HG03520 (cell line): ENCODE results near the gene PDLIM7.

Source experiments
- ATAC-seq: cut with Tn5 transposase; IDR thresholded peaks from one replicate; pipeline ENCODE4 v1.9.1; 2021; ENCODE audit warnings: mild to moderate bottlenecking, moderate library complexity; ENCODE audit not compliant: unreplicated experiment

Gene PDLIM7

DNA sequence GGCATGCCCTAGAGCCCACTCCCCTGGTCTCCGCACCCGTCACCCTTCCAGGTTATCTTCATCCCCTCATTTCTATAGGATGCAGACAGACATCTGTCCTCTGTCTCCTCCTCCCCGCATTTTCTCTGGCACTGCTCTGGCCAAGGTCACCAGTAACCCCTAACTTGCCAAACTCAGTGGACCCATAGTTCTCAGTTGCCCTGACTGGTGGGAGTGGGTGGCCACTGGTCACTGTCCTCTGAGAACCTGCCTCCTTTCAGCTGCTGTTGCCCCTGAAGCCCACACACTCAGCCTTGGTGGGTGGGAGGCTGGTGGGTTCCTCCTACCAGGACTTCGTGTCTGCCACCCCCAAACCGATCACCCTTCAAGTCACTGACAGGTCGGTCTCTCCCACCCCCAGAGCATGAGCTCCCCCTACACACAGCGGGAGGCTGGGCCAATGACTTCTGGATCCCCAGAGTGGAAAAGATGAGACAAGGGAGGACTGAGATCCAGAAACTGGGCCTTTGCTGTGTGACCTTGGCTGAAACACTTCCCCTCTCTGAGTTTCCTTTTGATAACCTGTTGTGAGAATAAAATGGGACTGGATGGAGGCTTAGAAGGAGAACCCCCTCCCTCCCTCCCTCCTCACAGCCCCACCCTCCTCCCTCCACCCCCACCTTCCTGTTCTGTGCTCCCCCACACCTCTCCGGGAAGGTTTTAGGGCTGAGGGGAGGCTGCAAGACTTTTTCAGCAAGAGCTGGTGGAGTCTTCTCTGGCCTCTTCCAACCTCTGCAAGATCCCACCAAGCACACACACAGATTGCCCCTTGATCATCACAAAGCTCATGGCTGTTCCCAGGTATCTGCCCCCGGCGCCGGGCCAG, 21.6 kb downstream of the PDLIM7 start:
- ATAC-seq: no peak

DNA sequence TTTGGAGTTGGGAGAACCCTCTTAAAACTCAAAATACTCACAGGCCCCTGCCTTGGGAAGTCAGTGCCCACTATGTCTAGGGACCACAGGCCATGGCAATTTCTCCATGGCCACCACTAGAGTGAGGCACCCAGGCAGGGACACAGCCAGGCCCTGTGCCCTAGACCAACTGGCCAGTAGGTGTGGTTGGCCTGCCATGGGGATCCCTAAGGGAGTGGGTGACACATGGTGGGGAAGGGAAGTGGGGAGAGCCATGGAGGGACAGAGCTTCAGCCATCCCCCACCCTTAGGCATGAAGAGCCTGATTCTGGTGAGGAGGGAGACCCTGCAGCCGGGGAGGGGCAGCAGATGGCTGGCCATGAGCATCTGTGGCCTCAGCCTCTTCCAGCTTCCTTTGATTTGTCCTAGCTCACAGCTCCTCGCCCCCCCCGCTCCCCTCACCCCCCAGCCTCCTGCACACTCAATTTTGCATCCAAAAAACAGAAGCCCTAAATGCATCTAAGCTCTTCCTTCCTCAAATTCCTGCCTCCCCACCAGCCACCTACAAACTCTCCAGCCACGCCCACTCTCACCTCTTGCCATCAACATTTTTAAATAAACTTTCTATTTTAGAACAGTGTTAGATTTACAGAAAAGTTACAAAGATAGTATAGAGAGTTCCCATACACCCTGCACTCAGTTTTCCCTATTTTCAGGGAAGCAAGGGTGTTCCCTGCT, 22.4 kb downstream of the PDLIM7 start:
- no peak for ATAC-seq

DNA sequence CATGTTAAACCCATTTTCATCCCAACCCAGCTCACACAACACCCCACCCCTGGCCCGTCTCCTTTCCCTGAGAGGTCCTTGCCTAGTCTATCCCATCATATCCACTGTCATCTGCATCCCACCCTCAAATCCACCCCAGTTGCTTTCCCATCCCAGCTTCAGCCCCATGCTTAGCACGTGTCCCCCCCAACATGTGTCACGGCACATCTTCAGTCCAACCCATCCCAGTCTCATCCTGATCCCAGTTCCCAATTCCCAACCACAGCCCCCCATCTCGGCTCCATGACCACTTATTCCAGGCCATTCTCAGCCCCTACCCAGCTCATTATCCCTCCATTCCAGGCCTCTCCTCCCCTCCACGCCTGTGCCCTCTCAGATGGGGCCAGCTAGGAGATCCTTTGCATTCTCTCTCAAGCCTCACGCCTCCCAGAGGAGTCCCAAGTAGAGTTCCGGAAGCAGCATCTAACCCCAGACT, 23.4 kb downstream of the PDLIM7 start:
- ATAC-seq: no peak

DNA sequence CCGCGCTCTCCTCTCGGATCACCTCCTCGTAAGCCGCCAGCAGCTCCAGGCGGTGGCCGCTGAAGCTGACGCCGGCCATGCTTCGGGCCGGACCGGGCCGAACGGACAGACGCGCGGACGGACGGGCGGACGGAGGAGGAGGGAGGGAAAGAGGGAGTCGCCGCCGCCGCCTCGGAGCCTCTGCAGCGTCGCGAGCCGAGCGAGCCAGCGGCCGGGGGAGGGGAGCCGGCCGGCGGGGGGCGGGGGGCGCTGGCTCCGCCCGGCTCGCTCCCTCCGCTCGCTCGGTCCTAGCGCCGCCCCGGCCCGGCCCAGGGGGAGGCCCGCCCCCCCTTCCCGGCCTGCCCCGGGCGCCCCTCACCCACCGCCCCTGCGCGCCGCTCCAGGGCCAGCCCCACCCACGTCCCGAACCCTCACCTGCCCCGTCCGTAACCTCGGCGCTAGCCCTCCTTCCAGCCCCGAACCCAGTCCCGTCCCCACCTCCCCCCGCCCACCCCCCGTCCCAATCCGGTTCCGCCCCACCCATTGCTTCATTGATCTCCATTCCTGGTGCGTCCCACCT, 23.9 kb downstream of the PDLIM7 start, which contains the start of gene DBN1:
DBN1 (minus strand) TSS at position 192 of the 559 bp plus-strand sequence; CDS start at position 79, 113 bp downstream.
- ATAC-seq: no peak

DNA sequence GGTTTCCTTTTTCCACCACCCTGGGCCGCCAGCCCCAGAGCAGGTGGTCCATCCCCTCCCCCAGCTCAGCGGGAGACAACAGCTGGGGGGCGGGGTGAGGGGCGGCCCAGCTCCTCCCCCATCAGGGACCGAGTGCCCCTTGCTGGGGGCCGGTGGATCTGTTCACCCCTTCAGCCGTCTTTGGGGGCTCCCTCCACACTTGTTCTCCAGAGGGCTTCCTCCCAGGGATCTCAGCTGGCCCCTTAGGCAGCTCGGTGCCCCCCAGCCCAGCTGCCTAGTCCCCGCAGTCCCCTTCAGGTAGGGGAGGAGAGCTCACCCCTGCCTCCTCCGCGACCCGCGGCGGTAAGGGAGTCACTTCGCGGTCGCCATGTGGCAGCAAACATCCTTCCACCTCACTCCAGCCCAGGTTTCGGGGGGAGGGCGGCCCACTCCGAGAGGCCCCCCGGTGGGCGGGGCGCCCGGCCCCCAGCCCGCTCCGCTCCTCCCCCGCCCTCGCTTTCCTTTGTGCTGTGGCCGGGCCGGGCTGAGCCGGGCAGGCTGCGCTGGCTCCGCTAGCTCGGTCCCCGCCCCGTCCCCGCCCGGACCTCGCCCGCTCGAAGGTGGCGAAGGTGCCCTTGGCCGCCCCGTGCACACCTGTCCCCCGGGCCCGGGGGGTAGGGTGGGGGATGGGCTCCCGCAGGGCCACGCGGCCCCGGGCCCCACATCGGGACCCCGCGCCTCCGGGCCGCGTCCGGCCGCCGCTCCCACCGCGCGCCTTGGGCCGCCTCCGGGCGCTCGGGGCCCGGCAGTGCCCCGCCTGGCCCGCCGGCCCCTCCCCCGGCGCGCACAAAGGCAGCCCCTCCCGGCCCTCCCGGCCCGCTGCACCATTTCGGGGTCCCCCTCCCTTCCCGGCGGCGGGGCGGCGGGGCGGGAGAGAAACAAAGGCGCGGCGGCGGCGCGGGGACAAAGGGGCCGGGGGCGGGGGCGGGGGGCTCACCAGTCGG, 24.7 kb downstream of the PDLIM7 start:
- ATAC-seq: no peak

DNA sequence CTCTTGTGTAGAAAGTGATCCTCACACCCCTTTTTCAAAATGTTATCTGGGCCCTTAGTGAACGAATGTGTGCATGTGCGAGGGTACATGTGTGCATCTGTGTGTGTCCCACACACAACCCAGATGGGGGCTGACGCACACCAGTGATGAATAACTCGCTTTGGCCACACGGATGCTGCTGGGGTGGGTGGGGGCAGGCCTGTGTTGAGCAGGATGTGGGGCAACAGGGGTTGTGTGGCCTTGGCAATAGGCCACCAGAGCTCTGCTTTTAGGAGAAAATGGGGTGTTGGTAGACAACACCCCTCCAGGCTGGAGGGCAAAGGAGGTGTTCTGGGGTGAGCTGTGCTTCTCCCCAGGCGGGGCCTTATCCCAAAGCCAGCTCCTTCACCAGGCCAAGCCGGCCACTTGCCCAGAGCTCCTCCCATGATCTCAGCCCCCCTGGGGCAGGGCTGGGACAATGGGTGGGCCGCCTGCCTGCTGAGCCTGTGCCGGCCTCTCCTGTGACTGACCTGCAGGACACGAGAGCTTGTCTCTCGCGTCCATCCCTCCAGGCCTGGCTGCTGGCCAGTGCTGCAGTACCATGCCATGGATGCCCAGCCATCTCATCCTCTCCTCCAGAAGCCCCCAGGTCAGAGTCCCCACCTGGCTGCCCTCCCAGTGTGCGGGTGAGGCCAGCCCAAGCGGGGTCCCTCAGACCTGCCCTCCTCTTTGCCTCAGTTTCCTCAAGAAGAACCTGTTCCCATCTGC, 25.6 kb downstream of the PDLIM7 start:
- ATAC-seq: no peak

DNA sequence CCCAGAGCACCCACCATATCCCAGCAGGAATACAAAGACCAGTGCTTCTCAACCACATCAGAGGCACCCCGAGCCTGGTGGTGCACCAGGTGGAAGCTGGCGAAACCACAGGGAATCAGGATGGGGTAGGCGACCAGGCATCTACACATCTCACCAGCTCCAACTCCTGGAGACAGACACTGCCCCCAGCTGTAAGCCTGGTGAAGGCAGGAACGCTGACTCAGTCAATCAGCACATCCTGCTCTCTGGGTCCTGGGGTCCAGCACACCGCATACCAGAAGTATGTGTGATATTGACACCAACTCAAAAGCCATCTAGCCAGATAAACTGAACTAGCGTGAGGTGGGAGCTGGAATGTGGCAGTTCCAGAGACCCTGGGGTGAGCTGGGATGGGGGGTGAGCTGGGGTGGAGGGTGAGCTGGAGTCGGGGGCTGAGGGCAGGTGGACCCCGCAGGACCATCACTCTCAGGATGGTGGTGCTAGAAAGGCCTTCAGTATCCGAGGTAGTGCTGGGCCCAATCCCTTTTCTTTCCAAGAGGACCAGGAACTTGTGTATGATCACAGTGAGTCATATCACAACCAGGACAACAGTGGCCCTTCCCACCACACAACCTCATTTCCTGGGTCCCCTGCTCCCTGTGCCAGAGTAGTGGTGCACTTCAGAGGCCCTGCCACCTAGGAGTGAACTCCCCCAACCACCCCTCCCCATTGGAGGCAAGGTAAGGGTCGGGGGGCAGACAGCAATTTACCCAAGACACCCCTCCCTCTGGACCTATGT, 26.5 kb downstream of the PDLIM7 start:
- no peak for ATAC-seq

DNA sequence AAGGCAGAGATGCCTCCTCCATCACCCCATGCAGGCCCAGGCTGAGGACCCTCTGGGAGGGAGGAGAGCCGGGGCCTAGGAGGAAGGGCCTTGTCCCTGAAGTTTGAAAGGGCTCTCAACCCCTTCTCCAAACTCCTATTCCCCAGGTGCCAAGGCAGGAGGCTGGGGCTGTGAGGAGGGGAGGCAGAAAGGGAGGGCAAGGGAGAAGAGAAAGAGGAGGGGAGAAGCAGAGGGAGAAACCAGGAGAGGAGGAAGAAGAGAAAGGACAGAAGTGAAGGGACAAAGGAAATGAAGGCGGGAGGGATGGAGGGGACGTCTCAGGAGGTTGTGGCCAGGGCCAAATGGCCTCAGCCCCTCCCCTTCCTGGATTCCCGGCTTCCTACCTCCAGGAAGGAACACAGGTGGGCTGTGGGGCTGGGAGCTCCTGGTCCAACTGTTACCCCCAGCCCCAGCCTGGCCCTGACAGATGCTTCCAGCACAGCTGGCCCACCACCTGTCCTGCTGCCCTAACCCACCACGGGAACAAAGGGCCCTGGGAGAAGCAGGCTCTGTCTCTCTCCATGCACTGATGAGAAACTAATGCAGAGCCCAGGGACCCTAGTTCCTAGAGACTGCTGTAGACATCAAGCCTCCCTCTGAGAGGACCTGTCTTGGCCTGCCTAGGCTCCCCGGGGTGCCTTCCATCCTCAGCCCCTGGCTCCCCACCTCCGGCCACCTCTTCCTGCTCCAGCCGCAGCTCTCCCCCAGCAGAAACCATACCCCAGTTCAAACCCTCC, 27.5 kb downstream of the PDLIM7 start:
- no peak for ATAC-seq

DNA sequence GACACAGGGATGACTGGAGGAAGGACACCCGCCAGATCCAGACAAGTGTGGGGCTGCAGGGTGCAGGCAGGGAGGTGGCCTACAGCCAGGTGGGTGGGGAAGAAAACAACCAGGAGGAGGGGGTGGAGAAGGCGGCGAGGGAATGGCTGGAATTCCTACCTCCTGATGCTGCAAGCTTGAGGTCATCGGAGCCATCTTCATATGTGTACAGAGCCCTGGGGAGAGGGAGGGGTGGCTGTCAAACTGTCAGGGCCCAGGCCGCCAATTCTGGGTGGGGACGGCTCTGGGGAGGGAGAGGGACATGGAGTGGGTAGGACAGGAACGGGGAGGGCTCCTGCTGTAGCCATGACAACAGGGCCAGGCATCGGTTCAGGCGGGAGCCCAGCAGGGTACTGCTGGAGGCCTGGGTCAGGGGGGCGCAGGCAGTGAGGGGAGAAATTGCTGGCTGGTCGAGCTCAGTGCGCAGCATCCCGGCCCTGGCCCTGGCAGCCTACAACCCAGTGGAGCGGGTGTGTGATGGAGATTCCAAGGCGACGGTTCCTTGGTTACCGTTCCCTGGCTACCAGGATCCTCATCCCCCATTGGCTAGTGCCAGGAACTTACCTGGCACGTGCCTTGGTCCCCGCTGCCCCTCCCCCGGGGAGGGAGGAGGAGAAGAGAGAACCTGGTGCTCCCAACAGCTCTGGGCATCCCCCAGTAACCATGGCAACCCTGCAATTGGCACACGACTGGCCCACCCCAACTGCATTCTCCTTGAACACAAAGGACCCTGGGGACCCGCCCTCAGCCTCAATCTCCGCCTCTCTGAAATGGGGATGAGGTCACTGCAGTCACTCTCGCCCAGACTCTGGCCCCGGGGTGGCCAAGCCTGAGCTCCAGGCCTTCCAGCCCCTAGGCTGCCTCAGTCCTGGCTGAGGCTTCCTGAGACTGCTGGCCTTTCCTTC, 28.4 kb downstream of the PDLIM7 start:
- no peak for ATAC-seq

DNA sequence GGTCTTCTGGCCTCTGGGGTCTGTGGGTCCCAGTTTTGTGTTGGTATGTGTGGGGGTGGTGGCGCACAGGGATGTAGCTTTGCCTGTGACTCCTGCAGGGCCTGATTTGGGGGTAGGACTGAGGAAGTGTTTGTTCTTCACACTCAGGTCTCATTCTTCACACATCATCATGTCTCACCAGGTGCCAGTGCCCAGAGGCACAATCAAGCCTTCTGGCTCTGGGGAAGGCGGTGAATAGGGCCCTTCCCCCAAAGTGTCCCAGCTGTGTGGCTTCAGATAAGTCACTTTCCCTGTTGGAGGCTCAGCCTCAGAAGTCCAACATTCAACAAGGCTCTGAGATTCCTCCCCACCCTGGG, 29.1 kb downstream of the PDLIM7 start:
- ATAC-seq: no peak

DNA sequence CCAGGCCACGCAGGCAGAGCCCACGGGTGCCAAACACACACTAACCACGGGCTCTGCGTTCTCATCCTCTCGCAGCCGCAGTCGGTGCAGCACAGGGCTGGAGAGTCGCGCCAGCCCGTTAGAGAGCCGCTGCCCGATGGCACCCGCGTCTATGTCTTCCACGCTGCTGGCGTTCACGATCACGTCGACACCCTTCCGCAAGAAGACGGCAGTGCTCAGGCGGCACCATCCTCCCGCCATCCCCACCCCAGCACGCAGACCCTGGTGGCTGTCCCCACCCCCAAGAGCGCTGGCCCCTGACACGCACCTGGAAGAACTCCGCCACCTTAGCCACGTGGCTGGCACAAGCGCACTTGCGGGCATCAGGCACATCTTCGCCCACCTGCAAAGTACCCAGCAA, 30.0 kb downstream of the PDLIM7 start:
- ATAC-seq: no peak

DNA sequence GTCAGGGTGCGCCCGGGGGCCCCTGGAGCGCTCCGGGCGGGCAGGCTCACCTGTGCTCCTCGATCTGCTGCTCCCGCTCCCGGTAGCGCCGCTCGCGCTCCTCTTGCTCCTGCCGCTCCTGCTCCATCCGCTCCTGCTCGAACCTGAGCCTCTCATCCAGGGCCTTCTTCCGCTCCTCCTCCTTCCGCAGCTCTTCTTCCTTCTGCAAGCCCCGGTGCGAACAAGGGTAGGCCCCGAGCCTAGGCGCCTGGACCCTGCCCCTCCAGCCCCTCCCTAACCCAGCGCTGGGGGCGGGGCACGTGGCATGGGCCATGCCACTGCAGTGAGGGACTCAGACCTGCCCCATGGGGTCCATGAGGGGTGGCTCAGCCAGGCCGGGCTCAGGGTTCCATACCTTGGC, 30.5 kb downstream of the PDLIM7 start:
- ATAC-seq: no peak

DNA sequence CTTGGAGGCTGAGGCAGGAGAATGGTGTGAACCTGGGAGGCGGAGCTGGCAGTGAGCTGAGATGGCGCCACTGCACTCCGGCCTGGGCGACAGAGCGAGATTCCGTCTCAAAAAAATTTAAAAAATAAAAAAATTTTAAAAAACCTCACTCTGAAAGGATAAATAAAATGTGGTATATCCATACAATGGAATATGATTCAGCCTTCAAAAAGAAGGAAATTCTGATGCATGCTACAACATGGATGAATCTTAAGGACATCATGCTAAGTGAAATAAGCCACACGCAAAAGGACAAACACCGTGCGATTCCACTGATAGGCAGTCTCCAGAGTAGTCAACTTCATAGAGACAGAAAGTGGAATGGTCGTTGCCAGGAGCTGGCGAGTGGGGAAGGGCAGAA, 32.4 kb downstream of the PDLIM7 start:
- ATAC-seq: no peak

DNA sequence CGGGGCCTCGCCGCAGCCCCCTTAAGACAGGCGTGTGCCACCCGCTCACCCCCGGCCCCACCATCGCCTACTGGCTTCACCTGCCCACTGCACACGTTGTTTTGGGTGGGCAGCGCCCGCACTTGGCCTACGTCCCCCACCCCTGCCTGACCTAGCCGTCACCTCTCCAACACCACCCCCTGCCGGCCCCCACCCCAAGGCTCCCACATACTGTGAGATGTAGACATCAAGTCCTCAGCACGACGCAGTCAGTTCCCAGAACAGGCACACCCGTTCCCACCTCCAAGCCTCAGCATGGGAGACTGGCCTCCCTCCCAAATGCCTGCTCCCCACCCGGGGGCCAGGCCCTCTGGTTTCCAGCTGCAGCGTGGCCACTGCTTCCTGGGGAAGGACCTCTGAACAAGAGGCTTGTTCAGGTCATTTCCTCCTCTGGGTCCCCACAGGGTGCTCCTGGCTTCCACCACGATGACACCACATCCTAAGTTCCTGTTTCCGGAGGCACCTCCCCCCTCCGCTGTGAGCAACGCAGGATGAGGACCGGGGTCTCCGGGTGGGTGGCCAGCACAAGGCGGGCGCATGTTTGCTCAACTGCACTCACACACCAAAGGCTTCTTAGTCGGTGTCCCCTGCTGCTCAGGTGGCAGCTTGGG, 35.3 kb downstream of the PDLIM7 start:
- no peak for ATAC-seq

DNA sequence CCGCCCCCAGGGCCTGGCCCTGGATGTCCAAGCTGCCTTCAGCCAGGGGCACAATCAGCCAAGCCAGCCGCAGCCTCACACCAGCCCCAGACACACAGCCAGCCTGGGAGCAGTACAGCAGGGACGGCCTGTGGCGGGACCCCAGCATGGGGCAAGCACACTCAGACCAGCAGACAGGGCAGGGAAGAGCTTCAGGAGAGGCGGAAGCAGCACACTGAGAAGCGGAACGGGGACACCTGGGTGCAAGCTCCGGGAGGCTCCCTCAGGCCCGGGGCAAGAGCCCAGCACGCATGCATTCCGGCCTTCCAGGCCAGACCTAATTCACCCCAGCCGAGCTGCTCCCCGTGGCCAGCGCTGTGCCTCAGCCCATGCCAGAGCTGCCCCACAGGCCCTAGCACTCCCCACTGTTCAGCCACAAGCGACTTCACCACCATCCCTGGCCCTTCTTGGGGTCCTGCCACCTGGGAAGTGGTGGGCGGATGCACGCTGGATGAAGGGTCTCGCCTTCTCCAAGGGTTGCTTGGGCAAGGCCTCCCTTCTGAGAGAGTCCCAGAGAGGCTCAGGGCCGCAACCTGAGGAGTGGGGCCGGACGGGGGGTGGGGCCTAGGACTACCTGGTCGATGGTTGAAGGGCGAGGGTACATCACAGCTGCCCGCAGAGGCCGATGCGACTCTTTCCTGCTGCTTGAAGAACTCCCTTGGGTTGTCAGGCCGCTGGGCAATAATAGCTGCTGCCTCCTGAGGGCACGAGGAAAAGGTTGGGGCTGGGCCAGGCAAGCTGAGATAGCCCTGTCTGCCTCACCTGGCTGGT, 37.4 kb downstream of the PDLIM7 start:
- ATAC-seq: no peak

DNA sequence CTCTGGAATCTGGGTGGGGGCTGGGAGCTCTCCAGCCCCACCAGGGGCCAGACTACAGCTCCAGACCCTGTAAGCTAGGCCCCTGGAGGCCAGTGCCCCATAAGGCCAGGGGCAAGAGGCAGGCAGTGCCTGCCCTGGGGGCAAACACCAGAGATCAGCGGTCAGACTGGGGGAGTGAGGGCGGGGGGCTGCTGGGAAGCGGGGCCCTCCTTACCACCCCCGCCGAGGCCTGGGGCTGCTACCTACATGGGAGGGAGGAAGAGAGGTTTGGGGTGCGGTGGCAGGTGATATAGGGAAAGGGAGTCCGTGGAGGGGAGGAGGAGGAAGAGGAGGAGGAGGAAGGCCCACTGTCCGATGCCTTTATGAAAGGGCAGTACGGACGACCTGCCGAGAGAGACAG, 38.0 kb downstream of the PDLIM7 start:
- no peak for ATAC-seq
